ENCODE data around the gene PCDHGA10. TPM values are rescaled to one million over a fixed set of nuclear protein-coding genes. Genes with fewer than 3 reads are reported as not detected.
A peak's percentile ranks its signal among the peaks of the same experiment; 100 is the strongest.
"Not testable (repeated sequence)": the region's sequence is repeated elsewhere in the genome, so short reads cannot be mapped to it uniquely, and the experiment has no call there.

PCDHGA10 gene
- total and polyA plus RNA-seq, 7 donors: 0.23 to 11.5 (median 6.1) TPM

GRCh38 chr5:141421489-141421855 is 8.7 kb downstream of the PCDHGA10 start:
- Histone ChIP-seq H3K27me3 (no peaks in the 10 kb centered on the region), H3K4me3 (peak overlapping the region in 3 of 4 donors; percentile 18 to 34 (median 26)), H3K27ac (no peak overlapping the region), H3K4me1 (peaks cover 0 to 4% (median 2%) of the 10 kb centered on the region in 4 donors), H3K36me3 (peaks cover 0 to 6% (median 0%) of the 10 kb centered on the region in 4 donors), H3K9me3 (peaks cover 55 to 91% (median 75%) of the 10 kb centered on the region in 4 donors)
- TF ChIP-seq POLR2A (IDR thresholded peaks at IDR 0.05): no peak
- TF ChIP-seq POLR2AphosphoS5 (IDR thresholded peaks at IDR 0.05): no peak
- no peak for DNase-seq
- intact Hi-C loops (cut with DNase I): no loop called here
- 12 to 29% methylated on average over 13 of the region's 13 CpGs for WGBS, 2 donors

GRCh38 chr5:141422742-141423291 is 10.0 kb downstream of the PCDHGA10 start:
- no peak for TF ChIP-seq POLR2AphosphoS5 (IDR thresholded peaks at IDR 0.05)
- TF ChIP-seq EP300 (IDR thresholded peaks at IDR 0.05): no peak
- no peak for TF ChIP-seq POLR2A (IDR thresholded peaks at IDR 0.05)
- TF ChIP-seq, protein P1, sequence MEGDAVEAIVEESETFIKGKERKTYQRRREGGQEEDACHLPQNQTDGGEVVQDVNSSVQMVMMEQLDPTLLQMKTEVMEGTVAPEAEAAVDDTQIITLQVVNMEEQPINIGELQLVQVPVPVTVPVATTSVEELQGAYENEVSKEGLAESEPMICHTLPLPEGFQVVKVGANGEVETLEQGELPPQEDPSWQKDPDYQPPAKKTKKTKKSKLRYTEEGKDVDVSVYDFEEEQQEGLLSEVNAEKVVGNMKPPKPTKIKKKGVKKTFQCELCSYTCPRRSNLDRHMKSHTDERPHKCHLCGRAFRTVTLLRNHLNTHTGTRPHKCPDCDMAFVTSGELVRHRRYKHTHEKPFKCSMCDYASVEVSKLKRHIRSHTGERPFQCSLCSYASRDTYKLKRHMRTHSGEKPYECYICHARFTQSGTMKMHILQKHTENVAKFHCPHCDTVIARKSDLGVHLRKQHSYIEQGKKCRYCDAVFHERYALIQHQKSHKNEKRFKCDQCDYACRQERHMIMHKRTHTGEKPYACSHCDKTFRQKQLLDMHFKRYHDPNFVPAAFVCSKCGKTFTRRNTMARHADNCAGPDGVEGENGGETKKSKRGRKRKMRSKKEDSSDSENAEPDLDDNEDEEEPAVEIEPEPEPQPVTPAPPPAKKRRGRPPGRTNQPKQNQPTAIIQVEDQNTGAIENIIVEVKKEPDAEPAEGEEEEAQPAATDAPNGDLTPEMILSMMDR (IDR thresholded peaks at IDR 0.05): no peak
- Histone ChIP-seq H3K27ac (no peak overlapping the region), H3K36me3 (peaks cover 0 to 8% (median 0%) of the 10 kb centered on the region in 4 donors), H3K27me3 (no peaks in the 10 kb centered on the region), H3K9me3 (peaks cover 65 to 98% (median 82%) of the 10 kb centered on the region in 4 donors), H3K4me1 (peaks cover 0 to 4% (median 2%) of the 10 kb centered on the region in 4 donors), H3K4me3 (no peak overlapping the region)
- no peak for DNase-seq
- WGBS, 2 donors: 28 to 54% methylated on average over 42 of the region's 42 CpGs
- intact Hi-C loops (cut with DNase I): no loop called here

- TF ChIP-seq EP300 (IDR thresholded peaks at IDR 0.05) (no peak), POLR2A (IDR thresholded peaks at IDR 0.05) (no peak)
- H3K27me3 ChIP-seq: no peaks in the 10 kb centered on the region
These were observed 15.1 kb downstream of the PCDHGA10 start for GRCh38 chr5:141427783-141428426.

DNA sequence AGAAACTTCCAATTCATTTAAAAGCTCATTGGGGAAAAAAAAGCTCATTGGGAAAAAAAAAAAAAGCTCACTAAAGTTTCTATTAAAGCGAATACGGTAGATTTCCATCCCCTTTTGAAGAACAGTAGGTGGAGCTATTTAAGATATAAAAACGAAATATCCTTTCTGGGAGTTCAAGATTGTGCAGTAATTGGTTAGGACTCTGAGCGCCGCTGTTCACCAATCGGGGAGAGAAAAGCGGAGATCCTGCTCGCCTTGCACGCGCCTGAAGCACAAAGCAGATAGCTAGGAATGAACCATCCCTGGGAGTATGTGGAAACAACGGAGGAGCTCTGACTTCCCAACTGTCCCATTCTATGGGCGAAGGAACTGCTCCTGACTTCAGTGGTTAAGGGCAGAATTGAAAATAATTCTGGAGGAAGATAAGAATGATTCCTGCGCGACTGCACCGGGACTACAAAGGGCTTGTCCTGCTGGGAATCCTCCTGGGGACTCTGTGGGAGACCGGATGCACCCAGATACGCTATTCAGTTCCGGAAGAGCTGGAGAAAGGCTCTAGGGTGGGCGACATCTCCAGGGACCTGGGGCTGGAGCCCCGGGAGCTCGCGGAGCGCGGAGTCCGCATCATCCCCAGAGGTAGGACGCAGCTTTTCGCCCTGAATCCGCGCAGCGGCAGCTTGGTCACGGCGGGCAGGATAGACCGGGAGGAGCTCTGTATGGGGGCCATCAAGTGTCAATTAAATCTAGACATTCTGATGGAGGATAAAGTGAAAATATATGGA is 17.7 kb downstream of the PCDHGA10 start, which contains the start of gene PCDHGA12:
TSS of gene PCDHGA12 (plus strand) at position 176 of the 782 bp plus-strand sequence. CDS start at position 429, 253 bp downstream.
- WGBS, 2 donors: 16 to 50% methylated on average over 33 of the region's 33 CpGs
- no peak within 1 kb of the TSS for H3K27ac ChIP-seq
- TF ChIP-seq, protein P1 (IDR thresholded peaks at IDR 0.05): peak in 1 of 4 experiments; percentile 18
- TF ChIP-seq POLR2A (IDR thresholded peaks at IDR 0.05) (no peak), EP300 (IDR thresholded peaks at IDR 0.05) (no peak)
- no peaks in the 10 kb centered on the region for H3K4me1 ChIP-seq
- DNase-seq: no peak
- intact Hi-C loops (cut with DNase I): no loop called here
- H3K9me3 ChIP-seq: peaks cover 51 to 89% (median 68%) of the 10 kb centered on the region in 4 donors
- peak within 1 kb of the TSS in 3 of 4 donors; percentile 13 to 29 (median 22) for H3K4me3 ChIP-seq
- H3K36me3 ChIP-seq: peaks cover 0 to 8% (median 0%) of the 10 kb centered on the region in 4 donors
- no peaks in the 10 kb centered on the region for H3K27me3 ChIP-seq

More at GRCh38 chr5:141427783-141428426, 15.1 kb downstream of the PCDHGA10 start:
- H3K9me3 ChIP-seq: peaks cover 51 to 94% (median 74%) of the 10 kb centered on the region in 4 donors
- no peak for DNase-seq
- WGBS, 2 donors: 50 to 76% methylated on average over 53 of the region's 53 CpGs
- peaks cover 0 to 8% (median 0%) of the 10 kb centered on the region in 4 donors for H3K36me3 ChIP-seq
- H3K4me3 ChIP-seq: no peak overlapping the region
- H3K4me1 ChIP-seq: no peaks in the 10 kb centered on the region
- intact Hi-C loops (cut with DNase I): no loop called here
- no peak overlapping the region for H3K27ac ChIP-seq

DNA sequence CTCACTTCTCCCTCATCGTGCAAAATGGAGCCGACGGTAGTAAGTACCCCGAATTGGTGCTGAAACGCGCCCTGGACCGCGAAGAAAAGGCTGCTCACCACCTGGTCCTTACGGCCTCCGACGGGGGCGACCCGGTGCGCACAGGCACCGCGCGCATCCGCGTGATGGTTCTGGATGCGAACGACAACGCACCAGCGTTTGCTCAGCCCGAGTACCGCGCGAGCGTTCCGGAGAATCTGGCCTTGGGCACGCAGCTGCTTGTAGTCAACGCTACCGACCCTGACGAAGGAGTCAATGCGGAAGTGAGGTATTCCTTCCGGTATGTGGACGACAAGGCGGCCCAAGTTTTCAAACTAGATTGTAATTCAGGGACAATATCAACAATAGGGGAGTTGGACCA is 18.5 kb downstream of the PCDHGA10 start:
- no peaks in the 10 kb centered on the region for H3K27me3 ChIP-seq
- H3K27ac ChIP-seq: no peak overlapping the region
- intact Hi-C loops (cut with DNase I): no loop called here
- H3K36me3 ChIP-seq: peaks cover 0 to 11% (median 0%) of the 10 kb centered on the region in 4 donors
- TF ChIP-seq POLR2AphosphoS5 (IDR thresholded peaks at IDR 0.05): no peak
- TF ChIP-seq, protein P1 (IDR thresholded peaks at IDR 0.05): no peak
- TF ChIP-seq EP300 (IDR thresholded peaks at IDR 0.05): no peak
- H3K4me3 ChIP-seq: peak overlapping the region in 3 of 4 donors; percentile 13 to 29 (median 22)
- no peaks in the 10 kb centered on the region for H3K4me1 ChIP-seq
- WGBS, 2 donors: 19 to 65% methylated on average over 37 of the region's 37 CpGs
- H3K9me3 ChIP-seq: peaks cover 47 to 84% (median 68%) of the 10 kb centered on the region in 4 donors
- DNase-seq: no peak

GRCh38 chr5:141432308-141432707 is 19.5 kb downstream of the PCDHGA10 start:
- peaks cover 41 to 78% (median 61%) of the 10 kb centered on the region in 4 donors for H3K9me3 ChIP-seq
- H3K4me1 ChIP-seq; DNase-seq; H3K27ac ChIP-seq; H3K36me3 ChIP-seq; intact Hi-C loops (cut with DNase I); H3K4me3 ChIP-seq; H3K27me3 ChIP-seq: not testable (repeated sequence)
- WGBS, 2 donors: 40 to 67% methylated on average over 38 of the region's 38 CpGs

DNA sequence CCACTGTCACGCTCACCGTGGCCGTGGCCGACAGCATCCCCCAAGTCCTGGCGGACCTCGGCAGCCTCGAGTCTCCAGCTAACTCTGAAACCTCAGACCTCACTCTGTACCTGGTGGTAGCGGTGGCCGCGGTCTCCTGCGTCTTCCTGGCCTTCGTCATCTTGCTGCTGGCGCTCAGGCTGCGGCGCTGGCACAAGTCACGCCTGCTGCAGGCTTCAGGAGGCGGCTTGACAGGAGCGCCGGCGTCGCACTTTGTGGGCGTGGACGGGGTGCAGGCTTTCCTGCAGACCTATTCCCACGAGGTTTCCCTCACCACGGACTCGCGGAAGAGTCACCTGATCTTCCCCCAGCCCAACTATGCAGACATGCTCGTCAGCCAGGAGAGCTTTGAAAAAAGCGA is 19.9 kb downstream of the PCDHGA10 start:
- H3K27me3 ChIP-seq; H3K27ac ChIP-seq; intact Hi-C loops (cut with DNase I); DNase-seq; H3K4me1 ChIP-seq; H3K4me3 ChIP-seq; H3K36me3 ChIP-seq: not testable (repeated sequence)
- WGBS, 2 donors: 33 to 58% methylated on average over 29 of the region's 29 CpGs
- peaks cover 37 to 77% (median 58%) of the 10 kb centered on the region in 4 donors for H3K9me3 ChIP-seq
